DND-41 (cell line): ENCODE results near the gene TNN.
"Not testable (repeated sequence)": the region's sequence is repeated elsewhere in the genome, so short reads cannot be mapped to it uniquely, and the experiment has no call there.

Source experiments
- CTCF ChIP-seq: IDR thresholded peaks from 2 replicates; pipeline ENCODE4 v1.5.1; 2012; ENCODE audit warnings: borderline replicate concordance, low read length, moderate library complexity, mild to moderate bottlenecking; ENCODE audit not compliant: poor library complexity, severe bottlenecking; ENCODE audit errors: extremely low read depth
- EZH2 ChIP-seq: IDR thresholded peaks from 3 replicates; pipeline ENCODE4 v1.6.1; 2012; ENCODE audit warnings: borderline replicate concordance, low read depth, mild to moderate bottlenecking, moderate library complexity, low read length, inconsistent platforms; ENCODE audit not compliant: severe bottlenecking

- TF ChIP-seq CTCF, EZH2: not testable (repeated sequence)
Observed at GRCh38 chr1:175044591-175044990, 23.0 kb upstream of the TNN start.
